ENCODE results near the gene BCAS3.

BCAS3 gene

DNA sequence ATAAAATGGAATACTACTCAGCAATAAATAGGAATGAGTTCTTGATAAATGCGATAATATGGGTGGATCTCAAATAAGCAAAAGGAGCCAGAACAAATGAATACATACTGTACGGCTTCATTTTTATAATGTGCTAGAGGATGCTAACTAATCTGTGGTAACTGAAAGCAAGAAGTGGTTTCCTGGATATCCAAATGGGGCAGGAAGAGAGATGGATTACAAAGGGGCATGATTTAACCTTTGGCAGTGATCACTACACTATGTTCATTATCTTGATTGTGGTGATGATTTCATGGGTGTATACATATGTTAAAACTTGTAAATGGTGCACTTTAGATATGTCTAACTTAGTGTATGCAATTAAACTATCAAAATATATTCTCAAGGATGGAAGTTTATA is 499.7 kb downstream of the BCAS3 start:
- H3K4me3 ChIP-seq (replicated peaks; ENCODE audit: low read depth, low read length) = no peak overlapping the region
- TF ChIP-seq, protein P1, sequence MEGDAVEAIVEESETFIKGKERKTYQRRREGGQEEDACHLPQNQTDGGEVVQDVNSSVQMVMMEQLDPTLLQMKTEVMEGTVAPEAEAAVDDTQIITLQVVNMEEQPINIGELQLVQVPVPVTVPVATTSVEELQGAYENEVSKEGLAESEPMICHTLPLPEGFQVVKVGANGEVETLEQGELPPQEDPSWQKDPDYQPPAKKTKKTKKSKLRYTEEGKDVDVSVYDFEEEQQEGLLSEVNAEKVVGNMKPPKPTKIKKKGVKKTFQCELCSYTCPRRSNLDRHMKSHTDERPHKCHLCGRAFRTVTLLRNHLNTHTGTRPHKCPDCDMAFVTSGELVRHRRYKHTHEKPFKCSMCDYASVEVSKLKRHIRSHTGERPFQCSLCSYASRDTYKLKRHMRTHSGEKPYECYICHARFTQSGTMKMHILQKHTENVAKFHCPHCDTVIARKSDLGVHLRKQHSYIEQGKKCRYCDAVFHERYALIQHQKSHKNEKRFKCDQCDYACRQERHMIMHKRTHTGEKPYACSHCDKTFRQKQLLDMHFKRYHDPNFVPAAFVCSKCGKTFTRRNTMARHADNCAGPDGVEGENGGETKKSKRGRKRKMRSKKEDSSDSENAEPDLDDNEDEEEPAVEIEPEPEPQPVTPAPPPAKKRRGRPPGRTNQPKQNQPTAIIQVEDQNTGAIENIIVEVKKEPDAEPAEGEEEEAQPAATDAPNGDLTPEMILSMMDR (IDR thresholded peaks at IDR 0.05; ENCODE audit: low read length, missing control alignments) = no peak
- DNase-seq (ENCODE audit: low read depth) = no peak

DNA sequence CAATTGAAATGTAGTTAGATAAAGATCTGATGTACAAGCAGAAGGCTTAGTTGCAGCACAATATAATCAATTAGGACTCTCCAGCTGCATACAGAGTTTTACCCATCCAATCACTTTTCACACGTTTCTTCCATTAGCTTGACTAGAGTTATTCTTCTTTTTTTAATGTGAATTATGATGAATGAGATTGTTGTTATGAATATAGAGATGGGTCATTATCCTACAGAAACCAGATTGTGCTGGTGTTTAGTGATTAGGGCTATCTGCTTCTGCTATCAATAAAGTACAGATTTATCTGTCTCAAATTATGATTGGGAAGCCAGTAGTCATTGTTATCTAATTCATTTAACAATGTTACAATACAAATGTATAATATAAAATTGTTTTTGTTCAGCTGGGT is 500.6 kb downstream of the BCAS3 start:
- no peak for DNase-seq (ENCODE audit: low read depth)
- TF ChIP-seq, protein P1 (IDR thresholded peaks at IDR 0.05; ENCODE audit: low read length, missing control alignments) = no peak
- no peak overlapping the region for H3K4me3 ChIP-seq (replicated peaks; ENCODE audit: low read depth, low read length)

DNA sequence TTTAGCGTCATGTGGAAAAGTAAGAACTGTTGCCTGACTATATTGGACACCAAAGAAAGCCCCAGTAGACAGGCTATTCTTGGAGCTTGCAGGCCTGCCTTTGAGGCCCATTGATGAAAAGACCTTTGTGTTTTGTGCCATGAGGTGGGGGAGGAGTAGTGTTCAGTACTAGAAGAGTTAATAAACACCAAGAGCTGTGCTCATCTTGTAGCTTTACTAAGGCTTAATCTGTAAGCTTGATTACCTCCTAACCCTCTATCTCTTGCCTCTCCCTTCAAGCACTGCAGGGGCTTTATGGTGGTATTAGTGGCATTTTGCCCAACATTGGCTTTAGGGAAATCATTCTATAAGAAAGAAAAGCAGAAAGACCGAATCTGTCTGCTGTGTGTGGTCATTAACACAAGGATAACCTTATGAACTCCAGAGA is 501.7 kb downstream of the BCAS3 start:
- TF ChIP-seq, protein P1 (IDR thresholded peaks at IDR 0.05; ENCODE audit: low read length, missing control alignments) = no peak
- no peak for DNase-seq (ENCODE audit: low read depth)
- no peak overlapping the region for H3K4me3 ChIP-seq (replicated peaks; ENCODE audit: low read depth, low read length)

DNA sequence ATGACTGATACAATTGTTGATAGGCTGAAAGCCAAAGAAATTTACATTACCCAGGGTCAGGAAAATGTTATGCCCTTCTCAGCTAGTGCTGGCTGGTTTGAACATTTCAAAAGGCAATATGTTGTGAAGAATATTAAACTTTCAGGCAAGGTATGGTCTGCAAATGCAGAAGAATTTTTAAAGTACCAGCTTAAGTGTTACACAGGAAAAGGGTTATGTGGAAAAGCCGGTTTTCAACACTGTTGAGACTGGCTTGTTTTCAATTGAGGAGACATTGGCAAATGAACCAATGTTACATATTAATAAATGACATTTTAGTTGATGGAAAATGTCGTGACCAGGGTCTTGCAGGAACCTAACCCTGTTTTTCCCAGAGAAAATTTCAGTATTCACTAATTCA is 506.1 kb downstream of the BCAS3 start:
- H3K4me3 ChIP-seq (replicated peaks; ENCODE audit: low read depth, low read length) = no peak overlapping the region
- DNase-seq (ENCODE audit: low read depth) = no peak
- TF ChIP-seq, protein P1 (IDR thresholded peaks at IDR 0.05; ENCODE audit: low read length, missing control alignments) = no peak

DNA sequence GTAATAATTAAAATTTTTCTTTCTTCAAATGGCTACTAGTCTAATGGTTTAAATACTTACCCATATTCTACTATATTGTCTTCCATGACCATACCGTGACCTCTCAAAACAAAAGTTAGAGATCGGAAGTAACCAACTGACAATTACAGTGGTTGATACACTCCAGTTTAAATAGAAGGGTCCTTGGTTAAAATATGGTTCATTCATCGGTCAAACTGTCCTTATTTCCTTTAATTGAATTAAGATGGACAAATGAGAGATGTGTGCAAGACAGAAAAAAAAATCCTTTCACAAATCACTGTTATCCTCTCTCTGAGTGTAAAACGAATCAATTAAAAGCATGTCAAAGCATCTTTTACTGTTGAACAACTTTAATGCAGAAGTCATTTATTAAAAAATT is 507.7 kb downstream of the BCAS3 start:
- TF ChIP-seq, protein P1 (IDR thresholded peaks at IDR 0.05; ENCODE audit: low read length, missing control alignments) = no peak
- H3K4me3 ChIP-seq (replicated peaks; ENCODE audit: low read depth, low read length) = no peak overlapping the region
- DNase-seq (ENCODE audit: low read depth) = no peak

DNA sequence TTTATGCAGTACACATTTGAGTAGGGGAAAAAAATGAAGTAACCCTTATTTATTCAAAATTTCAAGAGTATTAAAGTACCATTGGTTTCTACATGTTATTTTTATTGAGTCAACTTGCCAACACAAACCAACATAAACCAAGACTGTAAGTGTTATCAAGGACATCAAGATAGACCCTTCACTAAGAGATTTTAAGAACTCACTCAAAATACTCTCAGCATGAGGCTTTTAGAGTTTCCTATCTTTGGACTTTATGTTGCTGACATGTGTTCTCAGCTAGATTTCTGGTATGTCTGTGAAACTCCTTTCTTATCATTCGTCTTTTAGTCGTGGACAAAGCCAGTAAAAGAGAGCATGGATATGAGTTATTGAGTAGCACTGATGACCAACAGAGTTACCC is 509.4 kb downstream of the BCAS3 start:
- TF ChIP-seq, protein P1 (IDR thresholded peaks at IDR 0.05; ENCODE audit: low read length, missing control alignments) = no peak
- DNase-seq (ENCODE audit: low read depth) = no peak
- no peak overlapping the region for H3K4me3 ChIP-seq (replicated peaks; ENCODE audit: low read depth, low read length)

DNA sequence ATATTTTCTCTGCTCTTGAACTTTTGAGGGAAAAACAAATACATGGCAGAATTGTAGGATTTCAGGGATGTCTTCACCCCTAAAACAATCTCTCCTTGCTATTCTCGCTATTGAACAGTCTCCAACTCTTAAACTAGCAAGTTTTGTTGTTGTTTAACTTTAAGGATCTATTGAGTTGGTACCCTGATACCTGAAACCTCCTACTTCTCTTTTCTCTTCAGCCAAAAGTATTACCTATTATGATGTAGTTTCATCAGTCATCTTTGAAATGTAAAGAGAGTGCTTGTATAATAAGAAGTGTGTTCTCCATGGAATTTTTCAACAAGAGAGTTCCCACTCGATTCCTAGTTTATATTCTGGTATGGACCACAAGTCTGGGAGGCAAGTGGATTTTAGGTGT is 510.4 kb downstream of the BCAS3 start:
- no peak overlapping the region for H3K4me3 ChIP-seq (replicated peaks; ENCODE audit: low read depth, low read length)
- TF ChIP-seq, protein P1 (IDR thresholded peaks at IDR 0.05; ENCODE audit: low read length, missing control alignments) = no peak
- no peak for DNase-seq (ENCODE audit: low read depth)
